K562 (cell line): ENCODE measurements around the gene GPR55. TPM values are rescaled to one million over a fixed set of nuclear protein-coding genes. Genes with fewer than 3 reads are reported as not detected.

Experiments used
- E2F6 ChIP-seq, 2 experiments: IDR thresholded peaks; 2 replicates each; pipeline ENCODE4 v1.6.1; 2011; ENCODE audit warnings: borderline replicate concordance in 1 of 2, control low read depth in 1 of 2, low read depth in 1 of 2, low read length in 1 of 2, mild to moderate bottlenecking in 1 of 2, mixed read lengths in 1 of 2, moderate library complexity in 1 of 2; ENCODE audit not compliant: insufficient read depth in 1 of 2, insufficient read length in 1 of 2, poor library complexity in 1 of 2, severe bottlenecking in 1 of 2; ENCODE audit errors: extremely low read depth in 1 of 2
- HDAC3 ChIP-seq: fragments of 450-650 bp; IDR thresholded peaks from 2 replicates; pipeline ENCODE4 v1.6.1; 2018; ENCODE audit warnings: borderline replicate concordance, mild to moderate bottlenecking, moderate library complexity; ENCODE audit not compliant: partially characterized antibody
- polyA plus RNA-seq, 8 experiments: library from polyadenylated mRNA; depleted of rRNA in 4 of 8; stranded (reverse) in 5 of 8; unstranded in 3 of 8; fragments of >200 nt; fragmentation: Nextera tagmentation in 2 of 8; fragmentation: Illumina TruSeq in 1 of 8; extraction: Ambion mirVana in 2 of 8; extraction: Trizol in 1 of 8; gene quantifications; 2 replicates each; pipeline versions ENCODE4 v1.2.1 to v1.2.3, GENCODE V29; 2011 to 2014; ENCODE audit warnings: inconsistent platforms in 1 of 8, missing spikeins in 1 of 8
- total RNA-seq, 7 experiments: library from RNA; depleted of rRNA in 6 of 7; stranded (reverse); fragments of >200 nt in 6 of 7; fragmentation: Illumina TruSeq in 2 of 7; extraction: Trizol in 2 of 7; gene quantifications; 2 replicates each; pipeline versions ENCODE4 v1.2.1 to v1.2.3, GENCODE V29; 2011 to 2021; ENCODE audit warnings: low replicate concordance in 1 of 7
- TF ChIP-seq, protein P1 (sequence below), 2 experiments: fragments of 450-650 bp; formaldehyde crosslinking in 1 of 2; IDR thresholded peaks; 2 replicates each; pipeline versions ENCODE4 v1.4.0 to v1.6.1; 2014 to 2020; ENCODE audit warnings: mild to moderate bottlenecking in 2 of 2, borderline replicate concordance in 1 of 2, low read depth in 1 of 2

GPR55 gene
- total and polyA plus RNA-seq, 9 of the 15 experiments (the other 6 are each of a cell fraction or from before 2014, with no cell fraction given), result 0.11 to 0.49 (median 0.27) TPM

DNA sequence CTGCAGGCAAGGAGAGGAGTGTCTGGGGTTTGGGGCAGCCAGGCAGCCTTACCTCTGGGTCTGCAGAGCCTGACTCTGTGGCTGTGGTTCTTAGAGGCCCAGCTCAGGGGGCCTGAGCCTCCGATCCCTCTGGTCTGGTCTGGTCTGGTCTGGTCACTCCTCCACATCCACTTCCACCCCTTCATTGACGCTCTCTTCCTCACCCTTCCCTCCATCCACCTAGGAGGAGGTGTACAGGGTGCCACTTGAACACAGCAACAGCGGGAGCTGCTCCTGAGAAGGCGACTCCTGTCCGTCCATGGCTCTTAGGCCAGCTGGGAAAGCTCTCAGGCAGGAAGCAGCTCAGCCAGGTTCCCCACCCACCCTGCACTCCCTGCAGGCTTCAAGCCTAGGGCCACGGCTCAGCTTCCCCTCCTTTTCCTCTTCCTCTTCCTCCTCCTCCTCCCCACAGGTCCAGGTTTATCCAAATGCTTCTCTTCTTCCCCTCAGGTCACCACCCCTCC, 16.9 kb downstream of the GPR55 start (continued):
- TF ChIP-seq E2F6 (IDR thresholded peaks at IDR 0.05; ENCODE audit: borderline replicate concordance in 1 of 2, extremely low read depth in 1 of 2, insufficient read depth in 1 of 2, insufficient read length in 1 of 2, low read depth in 1 of 2, low read length in 1 of 2, poor library complexity in 1 of 2, severe bottlenecking in 1 of 2), result peak in 1 of 2 experiments; percentile 10
- no peak for TF ChIP-seq HDAC3
- TF ChIP-seq, protein P1, sequence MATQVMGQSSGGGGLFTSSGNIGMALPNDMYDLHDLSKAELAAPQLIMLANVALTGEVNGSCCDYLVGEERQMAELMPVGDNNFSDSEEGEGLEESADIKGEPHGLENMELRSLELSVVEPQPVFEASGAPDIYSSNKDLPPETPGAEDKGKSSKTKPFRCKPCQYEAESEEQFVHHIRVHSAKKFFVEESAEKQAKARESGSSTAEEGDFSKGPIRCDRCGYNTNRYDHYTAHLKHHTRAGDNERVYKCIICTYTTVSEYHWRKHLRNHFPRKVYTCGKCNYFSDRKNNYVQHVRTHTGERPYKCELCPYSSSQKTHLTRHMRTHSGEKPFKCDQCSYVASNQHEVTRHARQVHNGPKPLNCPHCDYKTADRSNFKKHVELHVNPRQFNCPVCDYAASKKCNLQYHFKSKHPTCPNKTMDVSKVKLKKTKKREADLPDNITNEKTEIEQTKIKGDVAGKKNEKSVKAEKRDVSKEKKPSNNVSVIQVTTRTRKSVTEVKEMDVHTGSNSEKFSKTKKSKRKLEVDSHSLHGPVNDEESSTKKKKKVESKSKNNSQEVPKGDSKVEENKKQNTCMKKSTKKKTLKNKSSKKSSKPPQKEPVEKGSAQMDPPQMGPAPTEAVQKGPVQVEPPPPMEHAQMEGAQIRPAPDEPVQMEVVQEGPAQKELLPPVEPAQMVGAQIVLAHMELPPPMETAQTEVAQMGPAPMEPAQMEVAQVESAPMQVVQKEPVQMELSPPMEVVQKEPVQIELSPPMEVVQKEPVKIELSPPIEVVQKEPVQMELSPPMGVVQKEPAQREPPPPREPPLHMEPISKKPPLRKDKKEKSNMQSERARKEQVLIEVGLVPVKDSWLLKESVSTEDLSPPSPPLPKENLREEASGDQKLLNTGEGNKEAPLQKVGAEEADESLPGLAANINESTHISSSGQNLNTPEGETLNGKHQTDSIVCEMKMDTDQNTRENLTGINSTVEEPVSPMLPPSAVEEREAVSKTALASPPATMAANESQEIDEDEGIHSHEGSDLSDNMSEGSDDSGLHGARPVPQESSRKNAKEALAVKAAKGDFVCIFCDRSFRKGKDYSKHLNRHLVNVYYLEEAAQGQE (IDR thresholded peaks at IDR 0.05; ENCODE audit: borderline replicate concordance), result peak; percentile 56
- TF ChIP-seq, protein P1 (CRISPR knock-in tag; IDR thresholded peaks at IDR 0.05; ENCODE audit: low read depth), result no peak
